HG03060 (cell line): Measurements from ENCODE around the gene CAPN15.

Source experiments
- ATAC-seq: cut with Tn5 transposase; IDR thresholded peaks from one replicate; pipeline ENCODE4 v1.9.1; 2021; ENCODE audit warnings: low read depth, moderate number of reproducible peaks; ENCODE audit not compliant: unreplicated experiment

CAPN15 gene

GRCh38 chr16:540645-541340, 13.3 kb downstream of the CAPN15 start:
- ATAC-seq = no peak

- no peak for ATAC-seq
Observed at GRCh38 chr16:543301-544164, 16.0 kb downstream of the CAPN15 start.

GRCh38 chr16:544517-544916, 17.0 kb downstream of the CAPN15 start:
- no peak for ATAC-seq

- no peak for ATAC-seq
Observed at GRCh38 chr16:546909-547770, 19.6 kb downstream of the CAPN15 start.

- ATAC-seq = no peak
Observed at GRCh38 chr16:548586-548985, 21.1 kb downstream of the CAPN15 start.

- ATAC-seq = no peak
Observed at GRCh38 chr16:549544-550263, 22.2 kb downstream of the CAPN15 start.

GRCh38 chr16:551210-551609, 23.7 kb downstream of the CAPN15 start:
- ATAC-seq = no peak

GRCh38 chr16:552171-552570, 24.7 kb downstream of the CAPN15 start:
- no peak for ATAC-seq

- no peak for ATAC-seq
Observed at GRCh38 chr16:553601-554296, 26.2 kb downstream of the CAPN15 start.

GRCh38 chr16:554297-554621, 26.7 kb downstream of the CAPN15 start:
- ATAC-seq = no peak

GRCh38 chr16:554640-555365, 27.3 kb downstream of the CAPN15 start:
- no peak for ATAC-seq

- ATAC-seq = no peak
Observed at GRCh38 chr16:555528-556473, 28.3 kb downstream of the CAPN15 start.

GRCh38 chr16:556474-557173, 29.1 kb downstream of the CAPN15 start:
- no peak for ATAC-seq

GRCh38 chr16:557463-558297, 30.2 kb downstream of the CAPN15 start:
- no peak for ATAC-seq

GRCh38 chr16:558298-559020, 30.9 kb downstream of the CAPN15 start:
- ATAC-seq = no peak

GRCh38 chr16:559021-559380, 31.5 kb downstream of the CAPN15 start:
- no peak for ATAC-seq
